Measurements from ENCODE around the gene RNF31. TPM values are rescaled to one million over a fixed set of nuclear protein-coding genes. Genes with fewer than 3 reads are reported as not detected.
A peak's percentile ranks its signal among the peaks of the same experiment; 100 is the strongest.

The RNF31 gene
- total and polyA plus RNA-seq, 2 of the 13 experiments (the other 11 are each of a cell fraction or from before 2014, with no cell fraction given), result 48.2 to 86.8 TPM

GRCh38 chr14:24103451-24103850, 43.8 kb upstream of the RNF31 start (continued):
- peak; percentile 66 for TF ChIP-seq POLR2G (IDR thresholded peaks at IDR 0.05; ENCODE audit: low read depth, low read length)
- no peak for TF ChIP-seq ZBTB38 (CRISPR knock-in tag; IDR thresholded peaks at IDR 0.05)
- no peak for TF ChIP-seq ZNF318 (CRISPR knock-in tag; IDR thresholded peaks at IDR 0.05)
- TF ChIP-seq NPAS2 (CRISPR knock-in tag; IDR thresholded peaks at IDR 0.05; ENCODE audit: borderline replicate concordance), result no peak
- no peak for TF ChIP-seq YEATS2 (CRISPR knock-in tag; IDR thresholded peaks at IDR 0.05; ENCODE audit: borderline replicate concordance)
- no peak for TF ChIP-seq HNRNPH1 (optimal IDR thresholded peaks at IDR 0.05; ENCODE audit: low read depth, low read length)
- TF ChIP-seq ZNF773 (CRISPR knock-in tag; IDR thresholded peaks at IDR 0.05; ENCODE audit: borderline replicate concordance), result no peak
- no peak for TF ChIP-seq ZNF780A (CRISPR knock-in tag; IDR thresholded peaks at IDR 0.05)
- peak; percentile 69; the same call in 1 of the 2 replicates for TF ChIP-seq DZIP1 (CRISPR knock-in tag; IDR thresholded peaks at IDR 0.05)
- TF ChIP-seq ZNF768 (CRISPR knock-in tag; IDR thresholded peaks at IDR 0.05), result peak; percentile 36; the same call in 1 of the 2 replicates
- TF ChIP-seq NAIF1 (CRISPR knock-in tag; IDR thresholded peaks at IDR 0.05; ENCODE audit: borderline replicate concordance), result no peak
- TF ChIP-seq ZFP36 (IDR thresholded peaks at IDR 0.05; ENCODE audit: borderline replicate concordance, low read depth, low read length, partially characterized antibody), result no peak
- TF ChIP-seq ZNF225 (CRISPR knock-in tag; IDR thresholded peaks at IDR 0.05), result peak; percentile 52; the same call in 1 of the 2 replicates
- TF ChIP-seq NFE2L1 (CRISPR knock-in tag; IDR thresholded peaks at IDR 0.05; ENCODE audit: borderline replicate concordance), result no peak
- TF ChIP-seq TRAFD1 (CRISPR knock-in tag; IDR thresholded peaks at IDR 0.05; ENCODE audit: borderline replicate concordance), result no peak

All from HepG2 (cell line).